ENCODE measurements around the gene AJAP1.

The AJAP1 gene

DNA sequence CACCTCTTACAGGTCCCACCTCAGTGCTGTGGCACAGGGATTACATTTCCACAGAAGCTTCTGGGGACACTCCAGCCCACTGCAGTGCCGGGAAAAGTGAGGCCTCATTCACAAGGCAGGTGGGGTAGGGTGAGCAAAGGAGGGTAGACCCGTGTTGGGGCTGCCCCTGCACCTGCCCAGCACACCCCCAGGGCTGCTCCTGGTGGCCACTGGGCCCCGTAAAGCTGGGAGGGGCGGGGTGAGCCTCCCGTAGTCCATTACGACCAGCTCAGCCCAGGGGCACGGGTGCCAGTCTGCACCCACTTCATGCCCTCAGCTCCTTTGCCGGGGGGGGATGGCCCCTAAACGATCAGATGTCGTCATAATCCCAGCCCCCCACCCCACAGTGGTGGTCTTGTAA, 39.5 kb downstream of the AJAP1 start:
- H3K27ac ChIP-seq, result no peak overlapping the region
- no peak for TF ChIP-seq CTCF (IDR thresholded peaks at IDR 0.05)
- H3K36me3 ChIP-seq, result no peaks in the 10 kb centered on the region
- H3K4me1 ChIP-seq, result no peaks in the 10 kb centered on the region
- no peak overlapping the region for H3K4me3 ChIP-seq
- H3K9me3 ChIP-seq, result peaks cover 0 to 4% (median 0%) of the 10 kb centered on the region in 3 donors
- peaks cover 0 to 20% of the 10 kb centered on the region in 2 donors for H3K27me3 ChIP-seq
- intact Hi-C loops (cut with DNase I; ENCODE audit: low total_unique reads), result no loop called here
- DNase-seq, result no peak

GRCh38 chr1:4694492-4694891, 40.1 kb downstream of the AJAP1 start:
- Histone ChIP-seq H3K4me1 (peaks cover 0 to 4% (median under 1%) of the 10 kb centered on the region in 4 donors), H3K36me3 (no peaks in the 10 kb centered on the region), H3K27ac (no peak overlapping the region), H3K4me3 (no peak overlapping the region), H3K27me3 (peaks cover 0 to 20% of the 10 kb centered on the region in 2 donors), H3K9me3 (peaks cover 0 to 4% (median 0%) of the 10 kb centered on the region in 3 donors)
- DNase-seq, result no peak
- TF ChIP-seq CTCF (IDR thresholded peaks at IDR 0.05), result no peak
- intact Hi-C loops (cut with DNase I; ENCODE audit: low total_unique reads), result no loop called here

DNA sequence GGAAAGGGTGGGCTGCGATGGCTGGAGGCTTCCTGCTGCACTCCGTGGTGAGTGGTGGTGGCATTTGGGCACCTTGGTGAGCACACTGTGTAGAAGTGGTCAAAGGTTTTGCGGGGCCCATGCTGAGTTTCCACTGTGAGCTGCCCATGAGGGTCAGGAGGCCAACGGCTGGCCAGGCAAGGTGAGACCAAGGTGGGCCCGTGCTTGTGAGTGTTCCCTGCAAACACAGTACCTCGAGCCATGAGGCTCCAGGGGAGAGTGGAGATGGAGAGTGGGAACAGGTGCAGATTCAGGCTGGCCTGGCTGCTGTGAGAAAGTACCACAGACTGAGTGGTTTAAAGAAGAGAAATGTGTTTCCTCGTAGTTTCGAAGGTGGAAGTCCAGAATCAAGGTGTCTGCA, 40.8 kb downstream of the AJAP1 start:
- H3K36me3 ChIP-seq, result no peaks in the 10 kb centered on the region
- no peak for DNase-seq
- peaks cover 0 to 4% (median 0%) of the 10 kb centered on the region in 3 donors for H3K9me3 ChIP-seq
- H3K4me3 ChIP-seq, result no peak overlapping the region
- TF ChIP-seq CTCF (IDR thresholded peaks at IDR 0.05), result no peak
- intact Hi-C loops (cut with DNase I; ENCODE audit: low total_unique reads), result no loop called here
- peaks cover 0 to 18% of the 10 kb centered on the region in 2 donors for H3K27me3 ChIP-seq
- H3K4me1 ChIP-seq, result peaks cover 0 to 6% (median 2%) of the 10 kb centered on the region in 4 donors
- no peak overlapping the region for H3K27ac ChIP-seq

GRCh38 chr1:4696161-4696745, 41.8 kb downstream of the AJAP1 start:
- Histone ChIP-seq H3K9me3 (peaks cover 0 to 4% (median 0%) of the 10 kb centered on the region in 3 donors), H3K4me3 (no peak overlapping the region), H3K4me1 (peaks cover 0 to 6% (median 2%) of the 10 kb centered on the region in 4 donors), H3K27me3 (peaks cover 0 to 14% of the 10 kb centered on the region in 2 donors), H3K27ac (no peak overlapping the region), H3K36me3 (no peaks in the 10 kb centered on the region)
- intact Hi-C loops (cut with DNase I; ENCODE audit: low total_unique reads), result no loop called here
- TF ChIP-seq CTCF (IDR thresholded peaks at IDR 0.05), result no peak
- DNase-seq, result no peak

- no peak for TF ChIP-seq CTCF (IDR thresholded peaks at IDR 0.05)
- Histone ChIP-seq H3K9me3 (peaks cover 0 to 4% (median 0%) of the 10 kb centered on the region in 3 donors), H3K27me3 (peaks cover 0 to 14% of the 10 kb centered on the region in 2 donors), H3K36me3 (no peaks in the 10 kb centered on the region), H3K4me3 (no peak overlapping the region), H3K27ac (no peak overlapping the region), H3K4me1 (peaks cover 0 to 6% (median 2%) of the 10 kb centered on the region in 4 donors)
- intact Hi-C loops (cut with DNase I; ENCODE audit: low total_unique reads), result no loop called here
- no peak for DNase-seq
Observed at GRCh38 chr1:4696753-4697152, 42.3 kb downstream of the AJAP1 start.
